Activated CD4-positive, alpha-beta T cell treated with anti-CD3 and anti-CD28 coated beads, Interleukin-2, amount 50 U/mL, for 4 hours (primary cell): ENCODE data around the gene SFMBT2.
"Not testable (repeated sequence)": the region's sequence is repeated elsewhere in the genome, so short reads cannot be mapped to it uniquely, and the experiment has no call there.

Experiments
- DNase-seq, 2 experiments: peaks; one replicate each; pipeline ENCODE4 v3.0.0-alpha.2; 2020

SFMBT2 gene

GRCh38 chr10:7209458-7209857 lies 201.4 kb downstream of the SFMBT2 start:
- no peak for DNase-seq

GRCh38 chr10:7206412-7207100 lies 204.3 kb downstream of the SFMBT2 start:
- no peak for DNase-seq

- no peak for DNase-seq
Measured at GRCh38 chr10:7205656-7206055, 205.2 kb downstream of the SFMBT2 start.

- DNase-seq, result no peak
Measured at GRCh38 chr10:7202793-7203355, 208.0 kb downstream of the SFMBT2 start.

DNA sequence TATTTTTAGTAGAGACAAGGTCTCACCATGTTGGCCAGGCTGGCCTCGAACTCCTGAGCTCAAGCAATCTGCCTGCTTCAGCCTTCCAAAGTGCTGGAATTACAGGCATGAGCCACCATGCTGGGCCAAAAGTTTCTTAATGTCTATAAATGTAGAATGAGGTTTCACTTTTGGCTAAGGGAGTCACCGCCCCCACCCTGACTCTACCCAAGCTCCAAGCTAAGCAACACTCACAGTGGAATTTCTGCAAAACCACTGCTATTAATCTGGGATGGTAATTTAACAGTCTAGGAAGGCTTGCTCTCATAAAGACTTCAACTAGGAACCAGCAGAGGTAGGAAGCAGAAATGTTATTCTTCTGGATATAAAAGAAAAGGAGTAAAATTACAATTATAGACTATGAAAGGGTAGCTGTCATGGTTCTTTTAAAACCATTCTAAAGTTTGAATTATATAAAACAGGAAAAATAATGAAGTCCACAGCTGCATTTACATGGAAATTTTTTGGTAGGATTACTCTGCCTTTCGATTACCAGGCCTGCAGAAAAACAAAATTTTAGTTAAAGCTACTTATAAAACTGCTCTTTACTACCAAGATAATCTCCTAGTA lies 211.6 kb downstream of the SFMBT2 start:
- no peak for DNase-seq

- no peak for DNase-seq
Measured at GRCh38 chr10:7196284-7196683, 214.6 kb downstream of the SFMBT2 start.

DNA sequence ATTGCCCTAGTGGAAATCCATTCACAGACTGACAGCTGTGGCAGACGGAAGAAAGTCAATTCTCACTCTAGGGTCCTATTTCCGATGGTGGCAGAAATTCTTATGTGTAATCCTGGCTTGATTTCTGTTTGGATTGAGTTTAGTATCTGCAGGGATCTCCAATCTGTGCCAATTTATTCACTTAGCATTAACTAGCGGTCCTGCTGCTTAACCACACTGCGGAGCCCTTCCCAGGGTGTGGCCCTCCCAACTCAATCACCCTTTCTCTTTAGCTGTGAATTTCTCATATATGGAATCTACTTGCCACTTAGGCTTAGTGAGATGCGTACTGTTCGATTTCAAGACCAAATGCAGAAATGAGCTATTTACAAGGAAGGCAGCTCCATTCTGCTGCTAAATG lies 215.7 kb downstream of the SFMBT2 start:
- no peak for DNase-seq

- DNase-seq, result no peak
Measured at GRCh38 chr10:7194571-7194970, 216.3 kb downstream of the SFMBT2 start.

- peak; percentile 11 to 21 for DNase-seq
Measured at GRCh38 chr10:7193369-7193768, 217.5 kb downstream of the SFMBT2 start.

- DNase-seq, result peak; percentile 53 to 54
Measured at GRCh38 chr10:7192831-7193361, 217.9 kb downstream of the SFMBT2 start.

- DNase-seq, result no peak
Measured at GRCh38 chr10:7192061-7192460, 218.8 kb downstream of the SFMBT2 start.

DNA sequence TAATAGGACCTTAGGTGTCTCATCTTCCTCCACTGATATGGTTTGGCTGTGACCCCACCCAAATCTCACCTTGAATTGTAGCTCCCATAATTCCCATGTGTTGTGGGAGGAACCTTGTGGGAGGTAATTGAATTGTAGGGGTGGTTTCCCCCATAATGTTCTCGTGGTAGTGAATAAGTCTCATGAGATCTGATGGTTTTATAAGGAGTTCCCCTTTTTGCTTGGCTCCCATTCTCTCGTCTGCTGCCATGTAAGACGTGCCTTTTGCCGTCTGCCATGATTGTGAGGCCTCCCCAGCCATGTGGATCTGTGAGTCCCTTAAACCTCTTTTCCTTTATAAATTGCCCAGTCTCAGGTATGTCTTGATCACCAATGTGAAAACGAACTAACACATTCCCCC lies 220.1 kb downstream of the SFMBT2 start:
- DNase-seq, result not testable (repeated sequence)

DNA sequence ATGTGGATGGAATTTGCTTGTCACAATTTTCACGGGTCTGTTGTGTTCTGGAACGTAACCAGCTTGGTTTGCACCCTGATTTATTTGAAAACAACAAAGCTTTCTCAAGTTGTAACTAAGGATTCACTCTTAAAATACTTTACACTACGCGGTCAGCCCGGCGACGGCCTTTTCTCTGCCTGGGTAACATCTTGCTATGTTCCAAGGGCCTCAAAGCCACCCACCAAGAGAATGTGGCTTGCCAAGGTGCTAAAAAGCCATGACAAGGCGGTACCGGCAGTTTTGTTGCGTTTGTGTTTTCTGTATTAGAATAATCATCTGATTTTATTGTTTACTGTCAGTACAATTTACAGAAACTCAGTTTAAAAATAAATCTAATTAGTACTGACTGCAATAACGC lies 220.9 kb downstream of the SFMBT2 start:
- no peak for DNase-seq

GRCh38 chr10:7188456-7189050 lies 222.3 kb downstream of the SFMBT2 start:
- DNase-seq, result no peak

DNA sequence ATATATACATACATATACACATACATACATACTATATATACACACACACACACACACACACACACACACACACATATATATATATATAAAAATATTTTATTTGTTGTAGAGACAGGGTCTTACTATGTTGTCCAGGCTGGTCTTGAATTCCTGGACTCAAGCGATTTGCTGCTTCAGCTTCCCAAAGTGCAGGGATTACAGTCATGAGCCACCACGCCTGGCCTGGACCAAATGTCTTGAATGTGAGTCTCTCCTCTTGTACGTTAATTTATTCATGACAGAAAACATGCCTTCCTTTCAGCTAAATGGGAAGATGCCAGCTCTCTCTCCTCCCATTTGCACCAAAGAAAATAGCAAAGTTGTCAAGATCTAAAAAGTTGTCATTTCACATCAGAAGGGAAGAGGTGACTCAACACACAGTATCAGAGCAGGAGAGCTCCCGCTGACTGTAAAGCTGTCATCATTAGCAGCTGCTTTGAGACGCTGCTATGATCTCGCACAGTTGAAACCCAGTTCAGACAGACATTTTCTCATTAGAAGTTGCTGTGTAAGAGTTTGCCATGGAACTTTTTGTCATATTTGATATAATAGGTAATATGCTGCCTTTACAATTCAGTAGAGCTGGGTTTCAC lies 224.3 kb downstream of the SFMBT2 start:
- DNase-seq, result no peak

DNA sequence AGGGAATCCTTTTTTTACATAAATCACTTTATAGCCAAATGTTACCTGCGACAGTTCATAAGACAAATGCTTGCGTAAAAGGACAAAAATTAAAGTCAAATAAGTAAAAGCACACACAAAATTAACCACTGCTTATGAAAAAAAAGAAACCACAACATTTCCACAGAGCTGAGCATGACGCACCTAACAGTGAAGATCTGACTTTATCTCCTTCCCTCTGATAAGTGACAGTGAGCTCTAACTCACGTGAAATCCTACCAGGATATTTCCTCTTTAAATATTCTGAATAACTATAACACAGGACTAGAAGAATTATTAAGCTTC lies 225.5 kb downstream of the SFMBT2 start:
- no peak for DNase-seq

DNA sequence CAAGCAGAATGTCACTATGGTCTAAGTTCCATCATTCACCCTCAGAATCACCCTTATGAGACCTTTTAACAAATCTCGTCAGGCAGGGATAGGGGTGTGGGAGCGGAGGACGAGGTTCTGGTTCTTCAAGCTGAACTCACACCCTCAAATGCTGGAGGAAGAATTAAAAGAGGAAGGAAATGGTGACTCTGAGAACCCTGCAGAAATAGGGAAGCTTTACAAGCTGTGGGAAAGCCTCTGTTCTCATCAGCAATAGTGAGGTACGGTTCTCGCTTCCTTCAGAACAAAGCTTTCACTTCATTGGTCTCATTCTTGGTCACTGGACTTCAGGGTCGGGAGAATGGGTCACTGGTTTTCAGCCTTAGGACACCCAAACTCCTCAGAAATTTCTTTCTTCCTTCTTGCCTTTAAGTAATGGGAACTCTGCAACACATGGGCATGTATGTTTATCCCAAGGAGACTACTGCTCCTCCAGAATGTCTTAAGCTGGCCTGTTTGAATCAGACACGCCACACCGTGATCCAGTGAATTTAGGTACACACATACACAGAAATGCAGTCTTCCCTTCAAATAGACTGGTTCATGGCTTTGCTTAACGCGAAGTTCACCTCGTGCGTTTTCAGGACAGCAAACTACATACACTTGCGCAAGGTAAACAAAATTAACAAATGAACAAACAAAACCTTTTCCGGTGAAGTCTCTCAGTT lies 226.0 kb downstream of the SFMBT2 start:
- DNase-seq, result no peak

DNA sequence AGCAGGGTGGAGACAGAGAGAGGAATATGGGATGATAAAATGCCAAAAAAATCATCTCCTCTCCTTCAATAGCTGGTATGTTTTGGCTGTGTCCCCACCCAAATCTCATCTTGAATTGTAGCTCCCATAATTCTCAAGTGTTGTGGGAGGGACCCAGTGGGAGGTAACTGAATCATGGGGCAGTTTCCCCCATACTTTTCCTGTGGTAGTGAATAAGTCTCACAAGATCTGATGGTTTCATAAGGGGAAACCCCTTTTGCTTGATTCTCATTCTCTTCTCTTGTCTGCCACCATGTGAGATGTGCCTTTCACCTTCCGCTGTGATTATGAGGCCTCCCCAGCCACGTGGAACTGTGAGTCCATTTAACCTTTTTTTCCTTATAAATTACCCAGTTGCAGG lies 226.7 kb downstream of the SFMBT2 start:
- not testable (repeated sequence) for DNase-seq

DNA sequence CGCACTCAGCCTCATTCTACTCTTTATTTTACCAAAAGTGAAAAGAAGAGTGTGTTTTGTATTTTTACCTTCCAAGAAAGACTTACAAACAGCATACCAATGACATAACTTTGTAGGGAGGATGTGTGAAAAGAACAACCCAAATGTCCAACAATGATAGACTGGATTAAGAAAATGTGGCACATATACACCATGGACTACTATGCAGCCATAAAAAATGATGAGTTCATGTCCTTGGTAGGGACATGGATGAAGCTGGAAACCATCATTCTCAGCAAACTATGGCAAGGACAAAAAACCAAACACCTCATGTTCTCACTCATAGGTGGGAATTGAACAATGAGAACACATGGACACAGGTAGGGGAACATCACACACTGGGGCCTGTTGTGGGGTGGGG lies 228.5 kb downstream of the SFMBT2 start:
- DNase-seq, result not testable (repeated sequence)

DNA sequence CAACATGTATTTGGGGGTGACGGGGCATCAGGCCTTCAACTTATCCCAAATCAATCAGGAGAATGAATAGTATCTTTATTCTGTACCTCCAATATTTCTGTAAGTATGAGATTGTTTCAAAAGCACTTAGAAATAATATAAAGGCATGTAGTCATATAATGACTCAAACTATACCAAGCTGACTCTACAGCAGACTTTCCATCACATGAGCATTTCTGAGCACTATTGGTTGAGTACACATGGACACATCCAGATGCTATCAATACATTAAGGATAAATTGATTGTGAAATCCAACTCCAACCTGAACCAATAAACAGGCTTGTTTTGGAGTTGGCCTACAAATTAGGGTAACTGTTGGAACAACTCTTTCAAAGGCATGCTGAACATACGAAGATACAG lies 229.4 kb downstream of the SFMBT2 start:
- DNase-seq, result no peak

GRCh38 chr10:7179536-7179935 lies 231.3 kb downstream of the SFMBT2 start:
- no peak for DNase-seq

DNA sequence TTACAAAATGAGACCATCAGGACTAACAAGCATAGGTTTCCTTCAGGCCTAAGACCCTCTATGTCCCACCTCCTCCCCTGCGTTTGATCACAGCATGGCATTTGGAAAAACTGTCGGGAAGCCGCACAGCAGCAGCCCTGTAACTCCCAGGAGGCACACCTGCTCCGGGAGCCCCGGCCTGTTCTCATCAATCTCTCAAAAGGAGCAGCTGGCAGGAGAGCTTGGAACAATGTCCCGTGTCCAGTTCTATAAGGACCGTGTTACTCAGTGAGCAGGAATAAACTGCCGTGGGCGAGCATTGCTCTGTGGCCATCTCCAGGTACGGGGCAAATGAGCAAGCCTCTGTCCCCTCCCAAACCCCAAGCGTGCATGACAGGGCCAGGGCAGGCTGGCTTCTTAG lies 236.9 kb downstream of the SFMBT2 start:
- DNase-seq, result no peak

DNA sequence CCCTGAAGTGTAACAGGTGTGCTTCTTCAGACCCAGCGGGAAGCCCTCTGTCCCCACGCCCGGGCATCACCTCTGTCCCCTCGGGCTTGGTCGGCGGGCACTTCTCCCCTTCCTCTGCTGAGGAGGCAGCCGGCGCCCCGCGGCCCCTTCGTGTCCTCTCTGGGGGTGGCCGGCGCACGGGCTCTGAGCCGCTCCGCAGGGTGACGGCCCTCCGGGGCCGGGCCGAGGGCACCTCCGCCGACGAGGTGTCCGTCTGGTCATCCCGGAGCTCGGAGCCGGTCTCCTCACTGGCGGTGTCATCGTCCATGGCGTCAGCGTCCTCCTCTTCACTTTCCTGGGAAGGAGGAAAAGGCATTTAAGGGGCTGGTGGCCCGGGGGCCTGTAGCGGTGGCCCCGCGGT lies 239.0 kb downstream of the SFMBT2 start:
- DNase-seq, result no peak
